HG03060 (cell line): ENCODE measurements around the gene UBE2C.
"Not testable (repeated sequence)": the region's sequence is repeated elsewhere in the genome, so short reads cannot be mapped to it uniquely, and the experiment has no call there.

ENCODE experiments used
- ATAC-seq: cut with Tn5 transposase; IDR thresholded peaks from one replicate; pipeline ENCODE4 v1.9.1; 2021; ENCODE audit warnings: low read depth, moderate number of reproducible peaks; ENCODE audit not compliant: unreplicated experiment

Gene UBE2C

DNA sequence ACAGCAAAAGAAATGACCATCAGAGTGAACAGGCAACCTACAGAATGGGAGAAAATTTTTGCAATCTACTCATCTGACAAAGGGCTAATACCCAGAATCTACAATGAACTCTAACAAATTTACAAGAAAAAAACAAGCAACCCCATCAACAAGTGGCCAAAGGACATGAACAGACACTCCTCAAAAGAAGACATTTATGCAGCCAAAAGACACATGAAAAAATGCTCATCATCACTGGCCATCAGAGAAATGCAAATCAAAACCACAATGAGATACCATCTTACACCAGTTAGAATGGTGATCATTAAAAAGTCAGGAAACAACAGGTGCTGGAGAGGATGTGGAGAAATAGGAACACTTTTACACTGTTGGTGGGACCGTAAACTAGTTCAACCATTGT is 14.9 kb upstream of the UBE2C start:
- ATAC-seq = not testable (repeated sequence)

DNA sequence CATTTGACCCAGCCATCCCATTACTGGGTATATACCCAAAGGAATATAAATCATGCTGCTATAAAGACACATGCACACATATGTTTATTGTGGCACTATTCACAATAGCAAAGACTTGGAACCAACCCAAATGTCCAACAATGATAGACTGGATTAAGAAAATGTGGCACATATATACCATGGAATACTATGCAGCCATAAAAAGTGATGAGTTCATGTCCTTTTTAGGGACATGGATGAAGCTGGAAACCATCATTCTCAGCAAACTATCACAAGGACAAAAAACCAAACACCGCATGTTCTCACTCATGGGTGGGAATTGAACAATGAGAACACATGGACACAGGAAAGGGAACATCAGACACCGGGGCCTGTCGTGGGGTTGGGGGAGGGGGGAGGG is 14.5 kb upstream of the UBE2C start:
- ATAC-seq = not testable (repeated sequence)

DNA sequence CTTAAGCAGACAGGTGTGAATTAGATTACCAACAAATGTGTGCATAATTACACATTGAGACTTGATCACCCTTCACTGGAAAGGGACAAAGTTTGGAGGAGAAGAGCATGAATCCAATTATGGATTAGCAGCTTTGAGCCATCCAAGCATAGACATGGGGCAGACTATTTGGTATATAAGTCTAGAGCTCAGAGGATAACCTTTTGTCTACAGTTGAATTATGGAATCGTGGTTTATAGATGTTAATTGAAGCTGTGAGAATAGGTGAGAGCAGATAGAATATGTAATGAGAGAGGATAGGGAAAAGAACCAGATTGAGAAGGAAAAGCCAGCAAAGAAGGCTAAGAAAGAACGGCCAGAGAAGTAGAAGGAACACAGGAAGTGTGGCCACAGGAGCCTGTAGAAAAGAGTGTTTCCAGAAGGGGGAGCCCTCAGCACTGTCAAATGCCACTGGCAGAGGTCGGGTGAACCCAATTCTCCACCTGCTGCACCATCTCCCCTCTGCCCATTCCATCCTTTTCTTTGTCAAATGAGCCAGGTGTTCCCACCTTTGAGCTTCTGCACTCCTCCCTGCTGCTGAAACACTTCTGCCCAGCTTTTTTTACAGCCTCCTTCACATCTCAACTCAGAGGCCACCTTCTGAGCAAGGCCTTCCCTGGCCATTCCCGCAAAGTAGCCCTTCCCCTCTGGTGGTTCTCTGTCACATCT is 13.4 kb upstream of the UBE2C start:
- no peak for ATAC-seq

DNA sequence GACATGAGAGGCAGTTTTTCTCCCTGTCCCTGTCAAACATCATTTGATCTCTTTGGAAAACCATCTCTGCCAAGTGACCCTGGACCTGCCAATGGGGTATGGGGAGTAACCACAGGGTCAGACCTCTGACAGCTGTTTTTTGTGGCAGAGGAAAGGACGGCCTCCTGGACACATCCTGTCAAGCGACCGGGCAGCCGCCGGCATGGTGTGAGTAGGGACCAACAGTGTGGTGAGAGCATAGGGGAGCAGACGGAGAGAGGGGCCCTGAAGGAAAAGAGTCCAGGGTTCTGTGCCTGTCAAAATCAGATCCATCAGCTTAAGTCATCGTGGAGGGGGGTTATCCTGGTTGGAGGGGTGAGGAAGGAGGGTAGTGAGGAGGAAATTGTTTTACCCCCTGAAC is 10.6 kb upstream of the UBE2C start:
- no peak for ATAC-seq

DNA sequence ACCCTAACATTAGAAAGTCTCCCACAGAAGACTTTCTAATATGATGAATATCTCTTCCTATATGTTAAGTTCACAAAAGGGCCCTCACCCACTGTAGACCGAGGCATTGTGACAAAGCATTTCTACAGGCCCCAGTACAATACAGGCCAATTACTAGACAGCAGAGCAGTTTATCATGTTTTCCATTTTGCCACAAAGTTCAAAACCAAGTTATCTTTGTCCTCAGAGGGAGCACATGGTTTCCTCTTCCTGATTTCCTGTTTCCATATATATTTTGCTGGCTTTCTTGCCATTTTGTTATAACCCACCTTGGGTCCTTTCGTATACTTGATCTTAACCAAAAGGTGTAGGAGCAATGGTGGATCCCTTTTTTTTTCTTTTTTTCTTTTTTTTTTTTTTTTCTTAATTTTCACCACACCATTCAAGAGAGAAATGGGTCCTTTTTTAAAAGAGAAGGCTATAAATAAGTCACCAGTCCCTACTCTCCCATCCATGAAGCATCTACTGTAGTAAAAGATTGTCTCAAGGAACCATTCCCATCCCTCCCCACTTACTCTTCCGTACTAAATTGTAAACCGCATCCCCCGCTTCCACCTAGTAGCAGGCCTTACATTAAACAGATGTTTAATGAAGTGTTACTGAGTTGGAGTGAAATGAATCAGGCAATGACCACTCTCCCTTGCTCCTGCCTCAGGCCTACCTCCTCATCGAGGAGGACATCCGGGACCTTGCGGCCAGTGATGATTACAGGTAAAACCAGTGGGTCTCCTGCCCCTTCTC is 2.1 kb upstream of the UBE2C start:
- no peak for ATAC-seq

DNA sequence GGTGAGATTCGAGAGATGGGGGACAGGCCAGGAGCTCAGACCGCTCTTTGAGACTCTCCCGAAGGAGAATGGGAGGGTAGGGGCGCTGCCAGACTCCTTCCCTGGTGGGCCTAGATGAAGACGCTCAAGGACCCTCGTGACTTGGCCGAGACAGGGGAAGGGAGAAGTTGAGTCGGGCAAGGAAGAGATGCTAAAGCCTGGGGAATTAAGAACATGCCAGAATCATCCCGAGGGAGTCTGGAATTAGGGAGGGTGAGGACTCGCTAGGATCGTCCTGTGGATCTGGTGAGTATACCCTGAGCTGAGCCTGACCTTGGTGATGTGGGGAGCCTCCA is 529 bp downstream of the UBE2C start:
- ATAC-seq = no peak

DNA sequence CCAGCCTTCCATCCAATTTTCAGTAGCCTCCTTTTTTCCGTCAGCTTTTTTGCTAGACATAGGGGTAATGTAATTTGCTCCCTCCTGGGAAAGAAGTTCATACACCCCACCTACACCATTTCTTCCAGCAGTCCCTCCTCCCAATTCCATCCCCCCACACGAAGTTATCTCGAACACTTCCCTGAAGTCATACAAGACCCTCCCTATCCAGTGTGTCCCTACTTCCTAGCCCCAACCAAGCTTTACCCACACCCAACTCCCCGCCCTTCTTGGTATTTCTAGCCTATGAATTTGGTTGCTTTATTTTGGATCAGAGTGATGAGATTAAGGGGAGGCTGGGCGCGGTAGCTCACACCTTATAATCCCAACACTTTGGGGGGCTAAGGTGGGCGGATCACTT is 1.0 kb downstream of the UBE2C start:
- no peak for ATAC-seq

DNA sequence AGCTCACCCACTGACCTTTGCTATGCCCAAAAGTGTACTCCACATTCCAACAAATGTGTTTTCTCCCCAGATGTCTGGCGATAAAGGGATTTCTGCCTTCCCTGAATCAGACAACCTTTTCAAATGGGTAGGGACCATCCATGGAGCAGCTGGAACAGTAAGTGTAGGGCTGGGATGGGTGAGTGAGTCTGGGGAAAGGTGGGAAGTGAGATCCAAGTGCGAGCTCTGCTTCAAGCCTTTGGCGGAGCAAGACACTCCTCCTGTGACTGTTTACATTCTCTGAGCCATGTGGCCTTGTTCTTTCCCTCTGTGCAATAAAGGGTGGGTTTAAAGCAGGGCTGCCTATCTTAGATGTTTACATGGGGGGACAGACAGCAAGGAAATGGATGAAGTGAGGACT is 1.9 kb downstream of the UBE2C start:
- ATAC-seq = no peak

DNA sequence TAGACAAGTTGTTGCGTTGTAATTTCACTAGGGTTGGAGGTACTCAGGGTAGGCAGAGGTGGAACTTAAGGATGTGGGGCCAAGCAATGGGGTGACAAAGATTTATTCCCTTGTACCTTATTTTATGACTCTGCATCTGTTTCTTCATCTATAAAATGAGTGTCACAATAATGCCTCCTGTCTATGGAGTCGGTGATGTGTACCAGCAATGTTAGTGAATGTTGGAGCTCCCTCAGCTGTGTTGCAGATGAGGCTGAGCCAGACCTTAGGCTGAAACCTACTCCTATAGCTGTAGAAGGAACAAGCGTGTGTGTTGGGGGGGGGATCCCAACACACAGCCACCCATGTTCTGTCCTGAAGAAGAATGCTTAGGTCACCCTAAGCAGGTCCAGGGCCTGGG is 4.5 kb downstream of the UBE2C start:
- no peak for ATAC-seq

DNA sequence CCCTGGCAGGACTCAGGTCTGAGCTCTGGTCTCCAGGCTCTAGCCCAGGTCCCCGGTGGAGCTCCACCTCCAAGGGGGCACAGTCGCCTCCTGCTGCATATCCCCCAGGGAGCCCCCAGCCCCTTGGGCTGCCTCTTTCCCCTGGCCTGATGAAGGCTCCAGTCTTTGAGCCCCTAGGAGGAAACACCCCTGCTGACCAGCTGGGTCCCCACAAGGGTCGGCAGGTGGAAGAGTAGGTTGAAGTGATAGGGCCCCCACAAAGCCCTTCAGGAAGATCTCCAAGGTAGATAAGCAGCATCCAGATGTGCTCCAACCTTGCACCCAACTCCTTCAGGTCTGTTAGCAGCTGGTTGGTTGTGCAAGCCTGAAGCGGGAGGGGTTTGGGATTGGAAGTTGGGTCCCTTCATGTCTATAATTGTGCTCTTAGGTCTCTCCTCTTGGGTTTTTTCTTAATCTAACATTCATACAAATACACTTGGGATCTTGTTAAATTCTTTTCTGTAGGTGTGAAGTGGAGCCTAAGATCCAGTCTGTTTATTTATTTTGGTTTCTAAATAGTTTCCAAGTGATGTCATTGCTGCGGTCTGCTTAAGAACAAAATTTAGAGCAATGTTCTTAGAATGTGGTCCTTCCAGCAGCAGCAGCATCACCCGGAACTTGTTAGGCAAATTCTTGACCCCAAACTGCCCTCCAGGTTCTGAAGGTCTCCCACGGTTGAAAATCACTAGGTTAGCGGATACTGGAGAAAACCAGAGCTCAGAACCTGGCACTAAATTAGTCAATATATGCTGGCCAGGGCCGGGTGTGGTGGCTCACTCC is 5.1 kb downstream of the UBE2C start:
- ATAC-seq = no peak

DNA sequence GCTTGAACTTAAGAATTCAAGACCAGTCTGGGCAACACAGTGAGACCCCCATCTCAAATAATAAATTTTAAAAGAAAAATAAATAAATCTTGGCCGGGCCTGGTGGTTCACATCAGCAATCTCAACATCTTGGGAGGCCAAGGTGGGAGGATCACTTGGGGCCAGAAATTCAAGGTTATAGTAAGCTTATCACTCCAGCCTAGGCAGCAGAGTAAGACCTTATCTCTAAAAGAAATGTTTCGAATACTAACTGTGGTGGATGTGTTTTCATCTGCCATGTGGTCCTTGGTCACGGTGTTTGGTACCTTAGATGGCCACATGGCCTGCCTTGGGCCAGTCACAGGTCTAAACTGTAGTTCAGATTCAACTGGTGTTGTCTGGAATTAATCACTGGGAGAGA is 5.8 kb downstream of the UBE2C start:
- ATAC-seq = no peak

DNA sequence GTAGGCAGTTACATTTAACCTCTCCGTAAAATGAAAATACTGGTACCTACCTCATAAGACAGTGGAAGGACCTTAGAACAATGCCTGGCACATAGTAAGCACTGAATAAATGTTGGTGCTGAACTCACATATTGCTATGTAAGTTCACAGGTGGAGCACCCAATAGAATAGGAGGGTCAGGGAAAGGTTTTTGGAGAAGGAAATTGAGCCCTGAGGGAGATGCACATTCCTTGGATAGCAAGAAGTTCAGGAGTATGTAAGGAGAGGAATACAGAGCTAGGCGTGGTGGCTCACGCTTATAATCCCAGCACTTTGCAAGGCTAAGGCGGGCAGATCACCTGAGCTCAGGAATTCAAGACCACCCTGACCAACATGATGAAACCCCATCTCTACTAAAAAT is 7.0 kb downstream of the UBE2C start:
- ATAC-seq = no peak

DNA sequence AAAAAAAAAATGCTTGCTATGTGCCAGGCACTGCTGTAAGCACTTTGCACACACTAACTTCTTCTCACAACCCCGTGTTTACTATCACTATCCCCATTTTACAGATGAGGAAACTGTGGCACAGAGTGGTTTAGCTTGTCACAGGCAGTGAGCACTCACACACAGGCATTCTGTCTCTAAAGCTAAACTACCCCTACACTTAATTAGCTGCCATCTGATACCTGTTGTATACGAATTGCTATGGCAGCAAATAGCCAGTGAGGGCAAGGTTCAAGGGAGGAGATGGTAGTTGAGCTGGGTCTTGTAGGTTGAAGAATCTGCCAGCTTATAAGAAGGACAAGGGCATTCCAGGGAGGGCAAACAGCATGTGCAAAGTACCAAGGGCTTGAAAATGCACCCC is 9.5 kb downstream of the UBE2C start:
- no peak for ATAC-seq

DNA sequence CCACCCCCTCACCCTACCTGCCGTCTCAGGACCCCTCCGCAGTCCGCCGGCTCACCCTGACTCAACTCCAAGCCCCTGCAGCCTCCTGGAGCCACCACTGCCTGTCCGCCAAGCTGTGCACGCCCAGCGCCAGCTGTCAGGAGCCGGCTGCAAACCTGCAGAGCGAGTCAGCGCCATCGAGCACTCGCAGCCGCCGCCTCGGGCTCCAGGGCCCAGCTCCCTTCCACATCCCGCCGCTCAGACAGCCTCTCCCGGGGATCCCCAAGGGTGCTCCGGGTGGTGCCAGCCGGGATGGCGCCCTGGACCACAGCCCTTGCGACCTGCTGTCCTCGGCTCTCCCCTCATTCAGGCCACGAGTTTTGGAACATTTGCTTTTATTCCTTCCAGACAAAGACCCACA is 10.4 kb downstream of the UBE2C start:
- ATAC-seq = no peak

DNA sequence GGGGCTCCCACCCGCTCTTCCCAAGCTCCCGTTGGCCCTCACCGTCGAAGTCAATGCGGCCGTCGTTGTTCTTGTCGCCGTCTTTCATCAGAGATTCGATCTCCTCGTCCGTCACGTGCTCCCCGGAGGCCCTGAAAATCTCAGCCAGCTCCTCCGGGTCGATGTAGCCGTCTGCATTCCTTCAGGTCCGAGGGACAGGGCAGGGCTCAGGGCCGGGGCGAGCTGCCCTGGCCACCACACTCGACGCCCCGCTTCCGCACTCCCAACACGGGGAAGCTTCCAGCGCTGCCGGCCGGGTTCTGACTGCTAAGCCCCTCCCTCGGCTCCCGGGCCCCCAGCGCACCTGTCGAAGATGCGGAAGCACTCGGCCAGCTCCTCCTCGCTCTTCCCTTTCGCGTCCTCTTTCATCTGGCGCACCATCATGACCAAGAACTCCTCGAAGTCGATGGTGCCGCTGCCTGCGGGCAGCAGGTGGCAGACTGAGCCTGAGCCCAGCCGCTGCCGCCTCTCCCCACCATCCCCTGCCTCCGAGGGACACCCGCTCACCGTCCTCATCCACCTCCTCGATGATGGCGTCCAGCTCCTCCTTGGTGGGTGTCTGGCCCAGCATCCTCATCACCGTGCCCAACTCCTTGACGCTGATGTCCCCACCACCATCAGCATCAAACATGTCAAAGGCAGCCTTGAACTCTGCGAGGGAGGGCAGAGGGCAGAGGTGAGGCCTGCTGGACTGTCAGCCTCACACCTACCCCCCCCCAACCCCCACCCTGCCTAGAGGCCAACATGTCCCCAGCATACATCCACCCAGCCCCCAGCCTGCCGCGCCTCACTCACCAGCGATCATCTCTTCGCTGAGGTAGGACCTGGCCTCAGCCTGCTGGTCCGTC is 11.7 kb downstream of the UBE2C start:
- no peak for ATAC-seq

DNA sequence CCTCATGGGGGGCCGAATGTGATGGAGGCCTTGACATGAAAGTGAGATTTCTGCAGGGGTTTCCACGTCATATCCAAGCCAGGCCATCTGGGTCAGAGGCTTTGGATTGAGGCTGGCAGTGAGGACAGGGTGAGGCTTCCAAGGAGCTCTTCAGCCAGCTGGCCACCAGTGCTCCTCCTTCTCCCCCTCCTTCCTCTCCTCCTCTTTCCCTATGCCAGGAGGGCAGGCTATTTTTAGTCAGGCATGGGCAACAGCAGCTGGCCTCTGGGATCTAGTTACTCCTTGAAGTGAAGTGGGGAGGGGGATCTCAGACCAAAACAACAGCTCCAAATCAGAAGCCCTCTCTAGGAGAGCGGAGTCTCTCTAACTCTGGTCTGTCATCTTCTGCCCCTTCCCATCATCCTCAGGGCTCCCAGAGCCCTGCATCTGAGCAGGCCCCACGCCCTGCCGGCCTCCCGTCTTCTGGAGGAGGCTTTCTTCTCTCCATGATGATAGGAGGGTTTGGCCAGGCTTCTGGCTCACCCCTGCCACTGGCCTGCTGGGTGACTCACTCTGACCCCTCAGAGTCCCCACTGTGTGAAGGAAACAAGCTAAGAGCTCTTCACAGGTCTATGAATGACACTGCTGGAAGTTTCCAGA is 14.1 kb downstream of the UBE2C start:
- ATAC-seq = no peak

DNA sequence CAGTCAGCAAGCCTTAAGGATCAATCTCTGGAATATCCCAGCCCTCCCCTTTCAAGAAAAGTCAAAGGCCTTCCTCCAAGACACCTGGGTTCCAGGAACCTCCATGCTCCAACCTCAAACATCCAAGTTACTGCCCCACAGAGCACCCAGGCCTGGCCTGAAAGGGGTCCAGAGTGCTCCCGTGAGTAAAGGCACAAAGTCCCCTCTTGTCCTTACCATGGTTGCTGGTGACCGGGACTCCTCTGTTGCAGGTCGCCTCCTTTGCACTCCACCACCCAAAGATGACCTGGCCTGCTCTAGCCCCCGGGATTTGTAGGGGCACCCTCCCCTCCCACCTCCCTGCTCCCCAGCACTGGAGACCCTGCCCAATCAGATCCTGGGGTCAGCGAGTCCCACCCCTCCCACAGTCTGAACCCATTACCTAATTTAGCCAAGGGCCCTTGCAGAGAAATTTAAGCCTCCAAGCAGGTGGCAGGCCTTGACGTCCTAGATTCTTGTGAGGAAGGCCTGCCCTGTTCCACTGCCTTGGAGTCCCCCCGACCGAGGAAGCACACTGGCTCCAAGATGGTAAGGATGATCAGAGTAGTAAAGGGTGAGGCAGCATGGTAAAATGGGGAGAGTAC is 14.7 kb downstream of the UBE2C start, which contains the start of gene TNNC2:
TNNC2 (minus strand) TSS at position 283 of the 623 bp plus-strand sequence; CDS start at position 219, 64 bp downstream.
- no peak for ATAC-seq

DNA sequence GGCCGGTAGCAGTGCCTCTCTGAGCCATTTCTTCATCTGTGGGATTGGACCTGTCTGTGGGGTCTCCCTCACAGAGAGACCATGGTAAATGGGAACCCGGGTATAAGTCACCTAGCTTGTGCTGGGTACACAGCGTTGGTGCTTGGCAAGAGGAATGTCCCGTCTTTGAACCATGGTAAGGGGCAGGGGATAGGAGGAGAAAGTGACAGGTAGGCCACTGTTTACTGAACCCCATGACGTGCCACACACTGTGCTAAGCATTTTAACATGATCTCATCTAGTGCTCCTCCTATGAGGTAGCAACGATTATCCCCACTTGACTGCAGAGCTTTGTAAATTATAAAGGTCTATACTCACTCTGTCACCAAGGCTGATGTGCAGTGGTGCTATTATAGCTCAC is 15.3 kb downstream of the UBE2C start:
- no peak for ATAC-seq

DNA sequence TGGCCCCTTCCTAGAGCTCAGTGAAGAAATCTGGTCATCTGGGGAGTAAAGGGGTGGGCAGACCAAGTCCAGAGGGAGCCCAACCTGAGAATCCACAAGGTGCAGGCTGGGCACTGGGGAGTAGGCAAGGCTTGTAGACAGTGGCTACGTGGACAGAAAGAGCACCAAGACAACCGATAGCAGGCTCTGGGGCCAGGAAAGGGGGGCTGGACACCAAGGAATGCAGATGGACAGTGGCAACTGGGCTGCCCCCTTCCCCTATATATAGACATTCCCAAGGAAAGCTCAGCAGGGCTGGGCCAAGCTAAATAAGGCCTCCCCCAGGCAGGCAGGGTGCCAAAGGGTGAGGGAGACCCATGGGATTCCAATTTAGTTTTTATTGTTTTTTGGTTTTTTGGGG is 16.1 kb downstream of the UBE2C start:
- no peak for ATAC-seq
